Bronchial smooth muscle cell (primary cell): ENCODE measurements around the gene OR2F1. TPM values are rescaled to one million over a fixed set of nuclear protein-coding genes. Genes with fewer than 3 reads are reported as not detected.

Source experiments
- total RNA-seq: library from RNA; depleted of rRNA; stranded (reverse); fragments of >200 nt; gene quantifications from 2 replicates; pipeline ENCODE4 v1.2.1, GENCODE V29; 2014

OR2F1 gene
- total RNA-seq = not detected in 2 replicates

GRCh38 chr7:143954544-143954943 lies at the start of gene OR2F1:
Gene OR2F1 (plus strand): TSS chr7:143954844. CDS start chr7:143959971, 5,127 bp downstream.

GRCh38 chr7:143934526-143935325 lies 19.9 kb upstream of the OR2F1 start, which contains the start of gene OR2F2:
Gene OR2F2 (plus strand): TSS chr7:143935233. CDS start chr7:143935233, 0 bp downstream.

DNA sequence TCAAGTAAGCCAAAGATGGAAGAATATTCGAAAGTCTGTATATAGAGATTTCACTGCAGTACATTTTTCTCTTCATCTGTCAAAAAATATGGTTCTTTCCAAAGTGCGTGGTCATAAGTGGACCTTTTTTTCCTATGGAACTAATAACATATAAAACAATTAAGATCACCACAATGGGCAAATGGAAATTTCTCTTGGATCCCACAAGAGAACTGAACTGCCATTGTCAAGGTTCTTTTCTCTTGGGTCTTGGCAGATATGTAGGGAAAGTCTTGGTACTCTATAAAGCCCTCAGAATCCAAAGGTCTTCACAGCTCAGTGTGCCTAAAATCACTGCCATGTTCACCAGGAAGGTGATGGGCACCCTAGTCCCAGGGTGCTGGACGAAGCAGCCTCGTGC lies 45.4 kb downstream of the OR2F1 start, which contains the start of gene OR6B1:
Gene OR6B1, plus strand, starts transcription at position 301 of the 400 bp plus-strand sequence. CDS start 3,677 bp downstream, outside the sequence.

Other genes with a start within 250 kb of the OR2F1 start
- under 0.01 and 0.17 TPM in 2 replicates for gene CTAGE6, start 197.1 kb upstream of the OR2F1 start, total RNA-seq
- 36.8 and 45.7 TPM in 2 replicates for gene TCAF1, start 52.7 kb upstream of the OR2F1 start, total RNA-seq
- not detected in 2 replicates for gene OR2F2, start 19.6 kb upstream of the OR2F1 start, total RNA-seq
- not detected in 2 replicates for gene OR6B1, start 45.5 kb downstream of the OR2F1 start, total RNA-seq
- not detected in 2 replicates for gene OR2A5, start 94.1 kb downstream of the OR2F1 start, total RNA-seq
- not detected in 2 replicates for gene OR2A25, start 115.0 kb downstream of the OR2F1 start, total RNA-seq
- not detected in 2 replicates for gene OR2A12, start 131.4 kb downstream of the OR2F1 start, total RNA-seq
- gene OR2A2, start 154.7 kb downstream of the OR2F1 start, total RNA-seq = not detected in 2 replicates
- gene OR2A14, start 168.3 kb downstream of the OR2F1 start, total RNA-seq = not detected in 2 replicates
- 0.09 and 0.32 TPM in 2 replicates for gene CTAGE4, start 228.6 kb downstream of the OR2F1 start, total RNA-seq
- 2.5 and 2.7 TPM in 2 replicates for gene ARHGEF35, start 241.0 kb downstream of the OR2F1 start, total RNA-seq